A549 (cell line): ENCODE measurements around the gene LRCOL1. TPM values are rescaled to one million over a fixed set of nuclear protein-coding genes. Genes with fewer than 3 reads are reported as not detected.

ENCODE experiments used
- ATAC-seq, 2 experiments: fragments of 200-7000 bp in 1 of 2; fragments of >200 bp in 1 of 2; cut with Nextera tagmentation in 1 of 2; cut with Tn5 transposase in 1 of 2; 3 replicates each; pipeline versions ENCODE4 v1.8.0 to v1.9.1; 2018 to 2020; ENCODE audit warnings: mild to moderate bottlenecking in 1 of 2, moderate library complexity in 1 of 2
- CTCF ChIA-PET: fragments of 300-600 bp; sonication (Branson Sonifier 250); formaldehyde crosslinking; extraction: SDS; loops from one replicate; lab custom pipeline; 2021; ENCODE audit warnings: antibody characterized with exemption, inconsistent platforms; lab: Yijun Ruan, JAX
- POLR2A ChIA-PET: fragments of 350-600 bp; formaldehyde crosslinking; extraction: SDS; loops from one replicate; lab custom pipeline; 2021; ENCODE audit warnings: antibody characterized with exemption, inconsistent platforms; lab: Yijun Ruan, JAX
- DNase-seq, 2 experiments: peaks; one replicate each; pipeline versions ENCODE4 v3.0.0 to v3.0.0-alpha.2; 2011 to 2016; ENCODE audit warnings: low read depth in 1 of 2, low spot score in 1 of 2
- FAIRE-seq: peaks from 2 replicates; lab custom pipeline; 2011; peaks lifted over from hg19 to GRCh38; lab: Jason Lieb, UNC
- H3K27ac ChIP-seq, 2 experiments: fragments of >200 bp; sonication (Bioruptor Twin); formaldehyde crosslinking; 3 replicates each; pipeline ENCODE4 v1.5.1; 2016 to 2017
- H3K4me1 ChIP-seq: fragments of >200 bp; sonication (Bioruptor Twin); formaldehyde crosslinking; 3 replicates; pipeline ENCODE4 v1.6.1; 2016
- H3K4me2 ChIP-seq: fragments of >200 bp; sonication (Bioruptor Twin); formaldehyde crosslinking; 3 replicates; pipeline ENCODE4 v1.6.1; 2016
- H3K4me3 ChIP-seq: fragments of >200 bp; sonication (Bioruptor Twin); formaldehyde crosslinking; 3 replicates; pipeline ENCODE4 v1.5.1; 2016
- H3K9me3 ChIP-seq: fragments of >200 bp; sonication (Bioruptor Twin); formaldehyde crosslinking; 3 replicates; pipeline ENCODE4 v1.6.1; 2016
- BCL3 ChIP-seq: fragments of >200 bp; sonication (Bioruptor Twin); formaldehyde crosslinking; IDR thresholded peaks from 3 replicates; pipeline ENCODE4 v1.6.1; 2016
- BHLHE40 ChIP-seq: IDR thresholded peaks from 2 replicates; pipeline ENCODE4 v1.6.1; 2012; ENCODE audit warnings: low read depth, low read length, inconsistent platforms
- CBX2 ChIP-seq: fragments of 200-600 bp; sonication (generic); IDR thresholded peaks from 2 replicates; pipeline ENCODE4 v1.6.1; 2016; ENCODE audit warnings: low read depth, mild to moderate bottlenecking, borderline replicate concordance
- CBX8 ChIP-seq: fragments of 200-600 bp; sonication (generic); IDR thresholded peaks from 2 replicates; pipeline ENCODE4 v1.6.1; 2016
- CEBPB ChIP-seq, 2 experiments: fragments of >200 bp in 1 of 2; sonication (Bioruptor Twin) in 1 of 2; formaldehyde crosslinking in 1 of 2; IDR thresholded peaks; 2 replicates each; pipeline ENCODE4 v1.6.1; 2012 to 2016
- CTCF ChIP-seq: fragments of >200 bp; sonication (Bioruptor Twin); formaldehyde crosslinking; IDR thresholded peaks from 3 replicates; pipeline ENCODE4 v1.5.1; 2016
- EP300 ChIP-seq, 2 experiments: fragments of >200 bp; sonication (Bioruptor Twin); formaldehyde crosslinking; IDR thresholded peaks; 2 replicates in 1 of 2; 3 replicates in 1 of 2; pipeline ENCODE4 v1.6.1; 2016 to 2017
- ESRRA ChIP-seq: fragments of 150-350 bp; IDR thresholded peaks from 2 replicates; pipeline ENCODE4 v1.6.1; 2014; ENCODE audit warnings: mild to moderate bottlenecking, low read length, borderline replicate concordance
- FOSL2 ChIP-seq, 2 experiments: fragments of 450-650 bp in 1 of 2; fragments of >200 bp in 1 of 2; sonication (Bioruptor Twin) in 1 of 2; formaldehyde crosslinking; IDR thresholded peaks; 2 replicates each; pipeline versions ENCODE4 v1.5.0 to v1.6.1; 2016 to 2020; ENCODE audit warnings: mild to moderate bottlenecking in 1 of 2, moderate library complexity in 1 of 2
- HES2 ChIP-seq: fragments of >200 bp; sonication (Bioruptor Twin); formaldehyde crosslinking; IDR thresholded peaks from 2 replicates; pipeline ENCODE4 v1.6.1; 2016
- HEYL ChIP-seq: fragments of 250-450 bp; sonication (Bioruptor Pico); IDR thresholded peaks from 2 replicates; pipeline ENCODE4 v1.8.0; 2021; ENCODE audit warnings: mild to moderate bottlenecking, moderate library complexity
- KDM5A ChIP-seq: fragments of 200-600 bp; sonication (generic); IDR thresholded peaks from 2 replicates; pipeline ENCODE4 v1.6.1; 2016; ENCODE audit warnings: antibody characterized with exemption, mild to moderate bottlenecking
- MAFK ChIP-seq: fragments of 450-650 bp; IDR thresholded peaks from 2 replicates; pipeline ENCODE4 v1.6.1; 2014; ENCODE audit not compliant: partially characterized antibody
- MYC ChIP-seq: IDR thresholded peaks from 2 replicates; pipeline ENCODE4 v1.6.1; 2012; ENCODE audit warnings: mild to moderate bottlenecking, inconsistent platforms, low read length, improper control_type of control experiment, borderline replicate concordance
- NFE2L2 ChIP-seq: fragments of 150-350 bp; conservative IDR thresholded peaks from 2 replicates; pipeline ENCODE4 v1.6.1; 2014; ENCODE audit warnings: low read length
- NR3C1 ChIP-seq: fragments of >200 bp; sonication (Bioruptor Twin); formaldehyde crosslinking; IDR thresholded peaks from 3 replicates; pipeline ENCODE4 v1.6.1; 2017
- PBX3 ChIP-seq: IDR thresholded peaks from 2 replicates; pipeline ENCODE4 v1.6.1; 2012
- RAD21 ChIP-seq, 2 experiments: fragments of >200 bp in 1 of 2; sonication (Bioruptor Twin) in 1 of 2; formaldehyde crosslinking in 1 of 2; IDR thresholded peaks in 1 of 2; conservative IDR thresholded peaks in 1 of 2; 2 replicates in 1 of 2; 3 replicates in 1 of 2; pipeline ENCODE4 v1.6.1; 2012 to 2018; ENCODE audit warnings: inconsistent platforms in 1 of 2
- REST ChIP-seq: fragments of 200-600 bp; sonication (generic); IDR thresholded peaks from 2 replicates; pipeline ENCODE4 v1.6.1; 2016; ENCODE audit warnings: antibody characterized with exemption, mild to moderate bottlenecking, moderate library complexity
- RFX5 ChIP-seq: fragments of 450-650 bp; IDR thresholded peaks from 2 replicates; pipeline ENCODE4 v1.7.1; 2014; ENCODE audit warnings: antibody characterized with exemption, mild to moderate bottlenecking, moderate library complexity
- SMC3 ChIP-seq: fragments of >200 bp; sonication (Bioruptor Twin); formaldehyde crosslinking; IDR thresholded peaks from 3 replicates; pipeline ENCODE4 v1.6.1; 2018; ENCODE audit warnings: inconsistent platforms
- TFCP2L1 ChIP-seq: fragments of 250-450 bp; sonication (Bioruptor Pico); IDR thresholded peaks from 2 replicates; pipeline ENCODE4 v1.5.0; 2021; ENCODE audit warnings: mild to moderate bottlenecking
- USF2 ChIP-seq: fragments of 450-650 bp; IDR thresholded peaks from 2 replicates; pipeline ENCODE4 v1.6.1; 2014; ENCODE audit warnings: antibody characterized with exemption
- ZNF302 ChIP-seq: fragments of 250-450 bp; sonication (Bioruptor Pico); IDR thresholded peaks from 2 replicates; pipeline ENCODE4 v1.9.0; 2021; ENCODE audit warnings: inconsistent platforms, mild to moderate bottlenecking, moderate library complexity
- WGBS: methylation state at CpG from one replicate; pipeline ENCODE4 v1.1.6; 2017; ENCODE audit errors: missing lambda C conversion rate; 5-methylcytosine and 5-hydroxymethylcytosine counted together
- polyA plus RNA-seq, 4 experiments: library from polyadenylated mRNA; depleted of rRNA in 3 of 4; stranded (reverse); fragments of >200 nt; fragmentation: RNase III in 1 of 4; extraction: RNeasy Plus Mini Kit Qiagen cat#74134 plus additional on column Dnase treatment in 1 of 4; gene quantifications; 2 replicates in 3 of 4; 3 replicates in 1 of 4; pipeline ENCODE4 v1.2.3, GENCODE V29; 2011 to 2017

Gene LRCOL1
- polyA plus RNA-seq, 2 of the 4 experiments (the other 2 are of a cell fraction), result not detected

- no peak overlapping the region for H3K4me2 ChIP-seq
- ChIA-PET POLR2A (no interaction called here), CTCF (interaction anchor here (0.6 to 9.8 kb wide), 30 partner anchors 9 to 492 kb away, joined by 3 to 87 read pairs (median 5); partner anchors contain the start of genes LRCOL1 and P2RX2)
- DNase-seq (peak; percentile 67 to 71), FAIRE-seq (peak; percentile 13), ATAC-seq (peak; percentile 75 to 84)
- H3K4me1 ChIP-seq, result no peaks in the 10 kb centered on the region
- WGBS, result 68% methylated on average over 25 of the region's 25 CpGs
- H3K9me3 ChIP-seq, result no peaks in the 10 kb centered on the region
- H3K4me3 ChIP-seq, result no peak overlapping the region
- no peak for TF ChIP-seq CEBPB (IDR thresholded peaks at IDR 0.05)
- peak; percentile 45 to 48 for TF ChIP-seq RAD21 (conservative IDR thresholded peaks at IDR 0.05 in 1 of 2, IDR thresholded peaks at IDR 0.05 in 1 of 2)
- TF ChIP-seq HEYL (CRISPR knock-in tag), result no peak
- TF ChIP-seq CTCF, result peak; percentile 80
- TF ChIP-seq SMC3, result peak; percentile 68
- TF ChIP-seq MAFK, result peak; percentile 29
- TF ChIP-seq PBX3, result no peak
- no peak overlapping the region for H3K27ac ChIP-seq
Observed at GRCh38 chr12:132638541-132639408, 28.4 kb upstream of the LRCOL1 start.

GRCh38 chr12:132637811-132638210 lies 27.4 kb upstream of the LRCOL1 start:
- TF ChIP-seq CBX8 (no peak), USF2 (no peak), BHLHE40 (no peak), REST (no peak), ZNF302 (CRISPR knock-in tag) (no peak), FOSL2 (IDR thresholded peaks at IDR 0.05) (no peak), FOSL2 (CRISPR knock-in tag; IDR thresholded peaks at IDR 0.05) (no peak), EP300 (IDR thresholded peaks at IDR 0.05) (no peak), ESRRA (no peak), NR3C1 (no peak), PBX3 (no peak), NFE2L2 (no peak), CBX2 (no peak), MYC (no peak), RFX5 (no peak), HES2 (no peak), BCL3 (no peak), KDM5A (no peak), TFCP2L1 (CRISPR knock-in tag) (no peak)
- Histone ChIP-seq H3K27ac (no peak overlapping the region), H3K9me3 (no peaks in the 10 kb centered on the region), H3K4me1 (no peaks in the 10 kb centered on the region), H3K4me3 (no peak overlapping the region), H3K4me2 (no peak overlapping the region)
- CTCF ChIA-PET, result interaction anchor here (1.0 to 9.8 kb wide), 16 partner anchors 8 to 445 kb away, joined by 3 to 87 read pairs (median 6); no protein-coding TSS in a partner anchor
- WGBS, result 92% methylated on average over 18 of the region's 18 CpGs
- POLR2A ChIA-PET, result no interaction called here
- no peak for DNase-seq
- ATAC-seq, result no peak
- FAIRE-seq, result no peak
